NCI-H526 treated with DMSO at 0.1 percent for 48 hours (cell line): ENCODE measurements around the gene EFCAB6.

ENCODE experiments used
- DNase-seq: peaks from one replicate; lab custom pipeline; 2025; lab: John Stamatoyannopoulos, UW

EFCAB6 gene

DNA sequence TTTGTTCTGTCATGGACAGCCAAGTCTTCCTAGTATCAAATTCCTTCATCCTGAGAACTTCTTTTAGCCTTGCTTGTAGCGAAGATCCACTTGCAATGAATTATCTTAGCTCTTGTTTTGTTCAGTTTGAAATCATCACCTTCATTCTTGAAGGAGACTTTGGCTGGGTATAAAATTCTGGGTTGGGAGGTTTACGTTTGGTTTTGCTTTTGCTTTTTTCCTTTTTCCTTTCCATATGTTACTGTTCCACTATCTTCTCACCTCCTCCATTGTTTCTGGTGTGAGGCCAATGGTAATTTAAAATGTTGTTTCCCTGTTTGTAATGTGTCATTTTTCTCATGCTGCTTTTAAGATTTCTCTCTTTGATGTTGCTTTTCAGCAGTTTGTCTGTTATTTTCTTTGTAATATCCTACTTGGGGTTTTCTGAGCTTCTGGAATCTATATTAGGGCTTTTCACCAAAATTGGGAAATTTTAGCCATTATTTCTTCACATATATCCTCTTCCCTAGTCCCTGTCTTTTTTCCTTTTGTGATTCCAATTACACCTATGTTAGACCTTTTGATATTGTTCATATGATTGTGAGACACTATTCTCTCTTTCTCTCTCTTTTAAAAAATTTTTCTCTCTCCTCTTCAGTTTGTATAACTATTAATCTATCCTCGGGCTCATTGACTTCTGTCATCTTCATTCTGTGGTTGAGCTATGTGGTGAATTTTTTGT lies 172.7 kb downstream of the EFCAB6 start:
- no peak for DNase-seq

DNA sequence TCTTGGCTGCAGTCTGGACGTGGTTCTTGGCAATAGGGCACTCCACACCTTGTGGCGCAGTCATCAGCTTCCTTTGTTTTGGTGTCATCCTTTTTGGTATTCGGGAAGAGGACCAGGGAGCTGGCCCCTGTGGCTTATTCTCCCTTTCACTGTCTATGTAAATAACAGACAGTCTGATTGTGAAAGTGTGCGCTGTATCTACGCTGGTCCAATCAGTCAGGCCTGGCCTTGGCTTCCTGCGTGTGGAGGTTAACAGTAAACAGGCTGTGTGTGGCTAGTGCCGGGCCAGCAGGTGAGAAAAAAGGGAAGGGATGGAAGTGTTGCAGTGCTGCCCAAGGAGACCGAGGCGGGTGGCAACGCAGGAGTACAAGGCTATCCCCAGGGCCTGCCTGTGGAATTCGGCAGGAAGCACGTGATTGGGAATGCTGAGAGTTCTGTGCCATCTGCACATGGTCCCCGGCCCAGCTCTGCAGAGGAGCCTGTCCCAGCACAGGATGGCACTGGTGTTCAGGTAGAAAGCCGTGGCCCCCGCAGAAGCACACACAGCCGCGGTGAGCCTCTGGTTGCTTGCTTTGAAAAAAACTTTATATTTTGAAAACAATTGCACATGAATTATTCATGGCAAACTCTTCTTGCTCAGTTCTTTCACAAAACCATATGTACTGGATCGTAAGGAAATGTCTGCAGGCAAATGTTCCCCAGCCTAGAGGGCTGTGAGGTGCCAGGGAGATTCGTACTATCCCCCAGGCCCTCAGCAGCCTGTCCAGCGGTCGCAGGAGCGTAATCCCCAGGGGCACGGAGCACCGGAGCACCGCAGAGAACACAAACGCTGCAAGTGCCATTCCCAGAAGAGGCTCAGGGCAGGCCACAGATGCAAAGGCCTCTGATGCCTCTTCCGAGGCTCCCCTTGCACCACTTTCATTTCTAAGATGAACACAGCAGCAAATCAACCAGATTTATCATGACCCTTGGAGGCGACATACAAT lies 174.5 kb downstream of the EFCAB6 start:
- DNase-seq = no peak

DNA sequence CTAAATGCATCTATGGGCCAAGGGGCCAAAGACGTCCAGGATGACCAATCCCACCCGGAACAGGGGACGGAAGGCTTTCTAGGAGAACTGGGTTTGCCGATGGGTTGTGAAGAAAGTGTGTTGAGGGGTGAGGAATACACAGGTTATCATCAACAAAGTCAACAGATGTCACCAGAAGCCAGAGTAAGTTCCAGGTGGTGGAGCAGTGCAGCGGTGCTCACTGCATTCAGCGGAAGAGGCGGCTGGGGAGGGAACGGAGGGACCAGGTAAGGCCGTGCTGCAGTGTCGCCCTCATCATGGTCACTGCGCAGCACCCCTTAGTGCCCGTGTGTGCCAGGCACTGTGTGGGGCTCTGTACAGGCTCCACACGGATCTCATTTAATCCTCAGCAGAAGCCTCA lies 176.0 kb downstream of the EFCAB6 start:
- no peak for DNase-seq

DNA sequence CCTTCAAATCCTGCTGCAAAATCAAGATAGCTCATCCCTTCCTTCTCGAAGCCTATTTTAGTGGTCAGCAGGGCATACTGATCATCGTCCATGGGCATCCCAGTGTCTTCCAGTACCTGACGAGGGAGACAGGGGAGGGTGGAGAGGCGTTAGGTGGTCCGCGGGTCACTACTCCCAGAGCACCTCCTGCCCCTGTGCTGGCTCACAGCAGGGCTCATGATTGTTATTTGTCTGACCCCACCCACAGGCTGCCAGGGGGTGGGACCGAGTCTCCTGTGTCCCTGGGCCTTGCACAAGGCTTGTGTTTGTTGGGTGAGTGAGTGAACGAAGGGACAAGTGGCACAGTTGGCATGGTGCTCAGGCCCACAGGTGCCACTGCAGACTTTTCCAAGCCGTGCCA lies 177.0 kb downstream of the EFCAB6 start:
- no peak for DNase-seq

DNA sequence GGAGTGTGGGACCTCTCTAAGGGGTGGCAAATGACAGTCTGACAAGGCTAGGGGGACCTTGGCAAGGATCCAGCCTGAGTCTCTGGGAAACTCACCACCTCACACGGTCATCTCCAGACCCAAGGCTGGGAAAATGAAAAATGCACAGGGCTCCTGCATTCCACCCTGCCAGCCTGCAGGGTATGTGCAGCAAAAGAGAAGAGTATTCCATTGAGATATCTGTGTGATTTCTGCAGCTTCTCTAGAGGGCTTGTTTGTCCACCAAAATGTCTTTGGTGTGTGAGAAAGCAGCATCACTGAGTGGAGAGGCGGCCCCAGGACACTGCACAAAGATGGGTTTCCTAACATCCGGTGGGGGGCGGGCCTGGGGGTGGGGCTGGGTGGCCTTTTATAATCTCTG lies 177.8 kb downstream of the EFCAB6 start:
- no peak for DNase-seq

DNA sequence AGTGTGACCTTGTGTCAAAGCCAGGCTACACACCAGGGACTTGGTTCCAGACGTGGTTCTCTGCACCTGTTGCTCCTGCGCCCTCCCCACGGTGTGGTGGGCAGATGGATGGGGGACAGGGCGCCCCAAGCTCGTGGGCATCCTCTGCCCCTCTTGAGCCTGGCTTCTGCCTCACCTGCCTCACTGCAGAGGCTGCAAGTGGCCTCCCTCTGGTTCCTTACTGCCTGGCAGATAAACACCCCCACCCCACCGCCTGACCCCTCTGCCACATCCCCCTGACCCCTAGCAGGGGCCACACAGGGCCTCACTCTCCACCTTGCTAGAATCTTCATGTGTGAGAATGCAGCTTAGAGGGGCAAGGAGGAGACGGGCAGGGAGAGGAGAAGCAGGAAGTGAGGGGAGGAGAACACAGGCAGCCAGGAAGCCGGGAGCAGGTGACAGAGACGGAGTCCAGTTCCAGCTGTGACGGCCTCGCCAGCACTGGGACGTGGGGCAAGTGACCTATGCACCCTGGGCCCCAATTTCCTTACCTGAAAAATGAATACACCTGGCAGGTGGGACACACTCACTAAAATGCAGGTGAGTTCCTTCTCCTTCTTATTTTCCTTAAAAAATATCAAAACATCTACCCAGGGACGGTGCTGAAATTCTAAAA lies 178.3 kb downstream of the EFCAB6 start:
- DNase-seq = no peak

DNA sequence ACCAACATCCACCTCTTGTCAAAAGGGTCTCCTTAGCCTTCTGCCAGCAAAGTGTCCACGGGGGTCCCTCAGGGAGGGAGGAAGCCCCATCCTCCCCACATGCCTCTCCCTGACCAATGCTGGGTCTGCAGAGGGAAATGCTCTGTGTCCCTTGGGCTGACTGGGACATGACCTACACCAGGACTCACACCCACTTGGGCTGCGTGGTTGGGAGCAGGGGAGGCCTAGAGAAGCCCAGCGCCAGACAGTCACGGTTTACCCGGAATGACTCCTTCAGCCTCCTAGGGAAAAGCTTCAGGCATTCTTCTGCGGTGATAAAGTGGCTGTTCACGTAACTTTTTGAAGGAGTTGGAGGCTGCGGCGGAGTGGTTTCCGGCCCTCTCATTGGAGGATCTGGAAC lies 180.3 kb downstream of the EFCAB6 start:
- DNase-seq = no peak

DNA sequence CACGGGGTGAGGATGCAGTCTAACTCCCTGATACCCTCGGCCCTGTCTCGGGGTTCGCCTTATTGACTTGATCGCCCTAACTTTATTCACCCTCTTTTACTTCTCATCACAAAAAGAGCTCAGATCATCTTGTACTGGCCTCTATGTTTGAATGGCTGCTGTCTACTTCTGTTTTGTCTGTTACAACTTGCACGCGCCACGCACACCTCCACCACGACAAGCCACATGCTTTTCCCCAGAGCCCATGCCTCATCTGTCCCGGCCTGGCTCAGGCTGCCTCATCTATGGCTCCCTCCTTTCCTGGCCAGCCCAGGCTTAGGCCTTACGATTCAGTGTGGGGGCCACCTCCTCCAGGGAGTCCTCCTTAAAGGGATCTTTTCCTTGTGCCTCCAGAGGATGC lies 180.9 kb downstream of the EFCAB6 start:
- no peak for DNase-seq

DNA sequence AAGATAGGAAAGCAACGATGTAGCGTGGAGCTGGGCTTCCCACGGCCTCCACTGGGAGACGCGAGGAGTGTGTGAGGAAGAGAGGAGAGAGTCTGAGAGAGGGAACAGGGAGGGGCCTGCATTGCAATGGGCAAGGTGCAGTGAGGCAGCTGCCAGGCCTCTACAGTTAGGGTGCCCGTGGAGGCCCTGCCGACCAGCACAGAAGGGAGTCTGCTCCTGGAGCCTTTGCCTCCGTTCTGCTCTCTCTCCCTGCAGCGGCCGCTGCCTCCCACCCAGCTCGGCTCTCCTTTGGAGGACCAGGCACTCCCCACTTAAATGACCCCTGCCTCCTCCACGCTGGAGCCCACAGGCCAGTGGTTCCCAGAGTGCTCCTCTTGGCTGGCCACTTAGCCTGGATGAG lies 181.7 kb downstream of the EFCAB6 start:
- no peak for DNase-seq

DNA sequence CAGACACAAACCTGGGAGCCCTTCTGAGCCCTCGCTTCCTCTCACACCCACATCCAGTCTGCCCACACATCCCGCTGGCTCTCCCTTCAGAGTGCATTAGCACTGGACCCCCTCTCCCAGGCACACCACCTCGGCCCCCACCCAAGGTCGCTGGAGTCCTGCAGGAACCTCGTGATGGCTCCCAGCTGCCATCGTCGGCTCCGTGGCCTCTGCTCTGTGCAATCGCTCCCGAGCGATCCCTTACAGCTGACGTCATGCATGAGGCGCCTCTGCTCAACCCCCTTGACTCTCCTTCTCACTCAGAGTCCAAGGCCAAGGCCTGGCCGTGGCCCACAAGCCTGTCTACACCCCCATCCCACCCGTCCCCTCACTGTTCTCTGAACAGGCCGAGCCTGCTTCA lies 183.9 kb downstream of the EFCAB6 start:
- DNase-seq = no peak

DNA sequence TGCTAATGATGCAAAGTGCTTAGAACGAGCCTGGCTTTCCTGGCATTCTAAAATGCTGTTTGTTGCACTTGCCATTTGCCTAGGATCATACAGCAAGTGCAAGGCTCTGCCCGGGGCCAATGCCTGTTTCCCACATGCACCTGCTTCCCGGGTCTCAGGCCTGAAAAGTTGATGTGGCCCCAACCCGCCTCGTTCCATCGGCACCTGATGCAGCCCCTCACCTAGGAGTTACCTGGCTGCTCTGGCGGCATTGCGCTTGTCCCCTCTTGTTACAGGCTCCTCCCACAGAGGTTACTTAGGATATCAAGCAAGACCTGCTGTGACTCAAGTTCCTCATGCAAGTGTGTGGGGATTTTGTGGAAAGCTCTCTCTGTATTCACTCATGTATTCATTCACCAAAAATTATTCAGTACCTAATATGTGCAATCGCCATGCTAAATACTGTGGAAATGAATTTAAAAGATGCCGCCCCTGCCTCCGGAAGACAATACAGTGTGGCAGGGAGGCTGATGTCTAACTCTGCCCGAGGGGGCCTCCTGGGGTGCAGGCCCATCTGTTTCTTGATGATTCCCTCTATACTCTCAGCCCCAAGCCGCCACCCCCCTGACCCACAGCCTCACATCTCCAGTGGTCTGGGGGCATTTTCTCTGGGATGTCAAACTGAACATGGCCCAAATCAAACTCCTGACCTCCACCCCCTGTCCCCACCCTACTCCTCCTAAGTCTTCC lies 184.5 kb downstream of the EFCAB6 start:
- no peak for DNase-seq

DNA sequence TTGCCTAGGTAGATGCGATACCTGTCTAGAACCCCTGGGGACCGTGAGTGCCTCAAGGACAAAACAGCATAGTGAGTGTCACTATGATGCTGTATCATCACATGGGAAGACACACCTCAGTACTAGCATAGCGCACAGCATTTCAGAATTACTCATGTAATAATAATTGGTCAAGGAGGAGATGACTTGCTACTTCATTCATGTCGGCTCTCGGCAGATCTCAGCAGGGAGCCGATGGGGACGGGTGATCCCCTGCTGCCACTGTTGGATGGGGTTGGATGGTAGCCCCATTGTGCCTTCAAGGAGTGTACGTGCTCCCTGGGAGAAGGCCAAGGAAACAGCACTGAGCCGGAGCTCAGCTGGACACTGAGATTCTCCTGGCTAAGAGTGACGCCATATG lies 186.9 kb downstream of the EFCAB6 start:
- DNase-seq = no peak

DNA sequence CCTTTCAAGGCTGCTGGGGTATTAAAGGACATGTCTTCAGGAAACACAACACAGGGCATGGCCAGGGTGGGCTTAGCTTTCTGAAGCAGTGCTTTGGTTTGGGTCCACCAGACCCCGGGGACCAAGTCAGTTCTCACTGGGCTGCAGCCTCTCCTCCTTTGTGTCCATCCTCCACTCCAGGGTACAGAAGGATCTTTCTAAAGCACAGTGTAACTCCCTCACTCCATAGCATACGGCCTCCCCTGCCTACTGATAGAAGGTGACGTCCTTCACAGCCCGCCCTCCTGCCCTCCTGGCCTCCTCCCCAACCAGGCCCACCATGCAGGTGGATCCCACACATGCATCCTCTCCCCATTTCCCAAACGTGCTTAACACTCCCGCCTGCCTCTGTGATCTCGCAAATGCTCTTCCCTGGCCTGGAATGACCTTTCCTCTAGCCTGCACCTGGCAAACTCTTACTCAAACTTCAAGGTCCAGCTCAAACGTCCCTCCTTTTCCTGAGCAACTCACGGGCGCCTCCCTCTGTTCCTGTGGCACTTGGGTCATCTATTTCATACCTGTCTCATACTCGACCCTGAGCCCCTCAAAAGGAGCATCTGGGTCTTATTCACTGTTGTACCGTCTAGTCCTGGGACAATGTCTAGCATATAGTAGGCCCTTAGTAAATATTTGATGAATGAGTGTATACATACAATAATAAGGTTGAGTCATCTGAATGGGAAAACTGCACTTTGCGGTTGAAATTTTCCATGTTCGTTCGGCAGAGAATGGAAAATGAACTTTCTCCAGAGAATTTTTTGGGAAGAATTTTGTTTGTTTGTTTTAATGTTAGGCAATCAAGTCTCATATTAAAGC lies 187.7 kb downstream of the EFCAB6 start:
- DNase-seq = no peak

DNA sequence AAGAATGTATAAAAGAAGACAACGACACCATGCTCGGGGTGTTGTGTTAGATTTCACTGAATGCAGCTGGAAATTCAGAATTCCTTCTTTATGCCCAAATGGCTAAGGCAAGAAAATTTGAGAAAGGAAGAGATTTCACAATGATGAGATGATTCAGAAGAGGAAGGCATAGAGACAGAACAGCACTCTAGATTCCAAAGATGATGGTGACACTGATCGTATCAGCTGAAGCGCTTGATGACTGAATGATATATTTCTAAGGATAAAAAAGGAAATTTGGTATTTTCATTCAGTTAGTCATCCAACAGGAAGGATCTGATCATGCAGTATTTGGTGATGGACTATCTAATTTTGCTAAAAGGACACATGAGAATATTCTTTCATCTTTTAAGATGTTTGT lies 189.2 kb downstream of the EFCAB6 start:
- DNase-seq = no peak

DNA sequence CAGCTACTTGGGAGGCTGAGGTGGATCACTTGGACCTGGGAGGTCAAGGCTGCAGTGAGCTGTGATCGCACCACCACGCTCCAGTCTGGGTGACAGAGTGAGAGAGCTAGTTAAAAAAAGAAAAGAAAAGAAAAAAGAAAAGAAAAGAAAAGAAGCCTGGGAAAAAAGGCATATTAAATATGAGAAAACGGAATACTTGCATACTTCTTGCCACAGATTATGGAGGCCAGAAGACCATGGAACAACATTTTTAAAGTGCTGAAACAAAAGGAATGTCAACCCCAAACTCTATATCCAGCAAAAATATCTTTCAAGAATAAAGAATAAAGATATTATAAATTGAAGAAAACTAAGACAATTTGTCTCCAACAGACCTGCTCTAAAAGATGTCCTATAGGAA lies 191.9 kb downstream of the EFCAB6 start:
- no peak for DNase-seq

DNA sequence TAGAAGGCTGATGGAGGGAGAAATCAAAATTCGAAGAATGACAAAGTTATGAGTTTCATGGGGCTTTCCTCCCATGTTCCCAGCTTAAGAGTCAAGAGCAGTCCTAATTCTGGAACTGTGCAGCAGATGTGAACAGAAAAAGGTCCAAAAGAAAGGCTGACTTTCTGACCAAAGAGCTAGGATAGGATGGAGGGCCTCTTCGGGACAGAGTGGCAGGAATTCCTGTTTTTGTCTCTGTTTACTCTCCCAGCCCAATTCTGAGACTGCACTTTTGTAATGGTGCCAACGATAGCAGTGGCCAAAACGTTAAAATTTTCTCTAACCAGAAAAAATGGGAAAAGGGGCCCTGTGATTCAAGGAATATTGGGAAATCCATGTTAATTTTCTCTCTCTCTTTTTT lies 193.6 kb downstream of the EFCAB6 start:
- no peak for DNase-seq

DNA sequence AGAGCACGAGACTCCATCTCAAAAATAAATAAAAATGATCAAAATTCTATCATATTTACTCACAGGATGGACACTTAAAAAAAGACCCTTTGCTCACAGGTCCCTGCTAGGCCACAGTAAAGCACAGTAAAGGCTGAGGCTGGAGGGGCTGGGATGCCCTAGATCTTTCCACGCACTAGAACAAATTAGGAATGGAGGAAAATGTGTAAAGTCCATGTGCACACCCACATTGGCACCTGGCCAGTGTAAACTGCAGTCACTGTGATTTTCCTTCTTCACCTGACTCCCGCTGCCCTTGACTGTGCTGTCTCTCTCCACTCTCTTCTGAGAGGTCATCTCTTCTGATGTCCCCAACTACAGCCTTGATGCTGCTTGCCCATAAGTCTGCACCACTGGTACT lies 195.5 kb downstream of the EFCAB6 start:
- no peak for DNase-seq

DNA sequence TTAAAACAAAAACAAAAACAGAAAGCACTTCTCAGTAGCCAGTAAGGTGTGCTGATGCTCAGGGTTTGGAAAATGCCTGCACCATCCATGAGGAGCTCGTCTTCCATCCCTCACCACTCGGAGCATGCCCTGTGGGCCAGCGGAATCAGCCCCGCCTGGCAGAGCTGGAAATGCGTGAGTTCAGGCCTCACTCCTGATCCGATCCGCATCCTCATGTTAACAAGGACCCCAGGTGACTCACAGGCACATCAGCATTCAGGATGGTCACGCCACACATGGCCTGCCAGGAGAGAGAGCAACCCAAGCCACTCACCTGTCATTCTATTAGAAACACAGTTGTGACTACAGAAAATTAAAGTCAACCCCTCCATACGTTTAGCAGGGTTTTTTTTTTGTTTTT lies 211.8 kb downstream of the EFCAB6 start:
- DNase-seq = no peak

DNA sequence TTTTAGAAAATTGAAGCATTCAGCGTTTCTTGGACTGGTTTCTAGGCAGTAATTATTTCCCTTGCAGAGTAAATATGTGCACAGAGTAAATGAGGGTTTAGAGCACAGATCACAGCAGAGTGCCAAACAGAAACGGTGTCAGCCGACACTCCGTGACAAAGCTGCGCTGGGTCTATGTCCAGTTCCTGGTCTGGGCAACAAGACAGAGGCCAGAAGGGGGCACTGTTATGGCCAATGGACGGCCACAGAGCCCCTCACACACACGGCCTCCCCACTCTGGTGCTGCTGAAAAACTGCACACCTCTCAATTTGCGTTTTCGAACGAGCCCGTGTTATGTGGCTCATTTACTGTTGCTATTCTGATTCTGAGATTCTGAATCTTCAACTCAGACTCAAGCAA lies 219.6 kb downstream of the EFCAB6 start:
- DNase-seq = no peak

DNA sequence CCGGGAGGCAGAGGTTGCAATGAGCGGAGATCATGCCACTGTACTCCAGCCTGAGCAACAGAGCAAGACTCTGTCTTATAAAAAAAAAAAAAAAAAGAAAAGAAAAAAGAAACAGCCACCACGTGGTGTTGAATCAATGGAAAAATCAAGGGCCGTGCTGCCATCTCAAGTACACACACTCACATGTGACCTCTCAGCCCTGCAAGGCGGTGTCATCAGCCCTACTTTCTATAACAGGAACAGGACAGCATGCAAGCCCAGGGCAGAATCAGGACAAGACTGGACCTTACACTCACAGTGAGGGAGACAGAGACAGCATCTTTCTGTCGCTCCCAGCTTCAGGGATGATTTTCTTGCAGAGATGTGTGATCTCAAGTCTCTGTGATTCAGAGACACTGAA lies 220.7 kb downstream of the EFCAB6 start:
- no peak for DNase-seq

DNA sequence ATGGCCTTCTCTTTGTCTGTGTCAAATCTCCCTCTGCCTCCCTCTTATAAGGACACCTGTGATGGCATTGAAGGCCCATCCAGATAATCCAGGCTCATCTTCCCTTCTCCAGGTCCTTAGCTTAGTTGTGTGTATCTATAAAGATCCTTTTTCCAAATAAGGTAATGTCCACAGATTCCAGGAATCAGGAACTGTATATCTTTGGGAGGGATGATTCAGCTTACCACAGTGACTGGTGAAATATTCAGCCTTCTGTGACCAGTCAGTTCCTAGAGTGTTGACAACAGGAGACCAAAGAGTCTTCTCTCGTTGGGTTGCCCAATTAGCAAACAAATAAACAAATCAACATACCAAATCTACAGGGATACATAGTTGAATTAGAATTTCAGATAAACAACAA lies 224.5 kb downstream of the EFCAB6 start:
- no peak for DNase-seq
